GM10847 (cell line): ENCODE measurements around the gene CTNNBL1.

ENCODE experiments used
- POLR2A ChIP-seq: IDR thresholded peaks from 2 replicates; pipeline ENCODE4 v1.6.1; 2011; ENCODE audit not compliant: insufficient read length; ENCODE audit errors: extremely low read depth

Gene CTNNBL1

GRCh38 chr20:37699202-37699601 lies 5.4 kb downstream of the CTNNBL1 start:
- TF ChIP-seq POLR2A: no peak

- no peak for TF ChIP-seq POLR2A
Observed at GRCh38 chr20:37700301-37700700, 6.5 kb downstream of the CTNNBL1 start.

- TF ChIP-seq POLR2A: no peak
Observed at GRCh38 chr20:37702403-37703034, 8.7 kb downstream of the CTNNBL1 start.

- TF ChIP-seq POLR2A: no peak
Observed at GRCh38 chr20:37703035-37703845, 9.4 kb downstream of the CTNNBL1 start.

- TF ChIP-seq POLR2A: no peak
Observed at GRCh38 chr20:37704955-37705354, 11.1 kb downstream of the CTNNBL1 start.

- TF ChIP-seq POLR2A: no peak
Observed at GRCh38 chr20:37706298-37706697, 12.5 kb downstream of the CTNNBL1 start.

GRCh38 chr20:37711001-37711400 lies 17.2 kb downstream of the CTNNBL1 start:
- no peak for TF ChIP-seq POLR2A

GRCh38 chr20:37711994-37712964 lies 18.4 kb downstream of the CTNNBL1 start:
- TF ChIP-seq POLR2A: no peak

- no peak for TF ChIP-seq POLR2A
Observed at GRCh38 chr20:37713396-37713795, 19.6 kb downstream of the CTNNBL1 start.

GRCh38 chr20:37714978-37715672 lies 21.3 kb downstream of the CTNNBL1 start:
- no peak for TF ChIP-seq POLR2A

GRCh38 chr20:37721751-37722150 lies 27.9 kb downstream of the CTNNBL1 start:
- no peak for TF ChIP-seq POLR2A

- TF ChIP-seq POLR2A: no peak
Observed at GRCh38 chr20:37723668-37724067, 29.8 kb downstream of the CTNNBL1 start.

- TF ChIP-seq POLR2A: no peak
Observed at GRCh38 chr20:37725165-37725564, 31.3 kb downstream of the CTNNBL1 start.

GRCh38 chr20:37725855-37726254 lies 32.0 kb downstream of the CTNNBL1 start:
- no peak for TF ChIP-seq POLR2A

- no peak for TF ChIP-seq POLR2A
Observed at GRCh38 chr20:37726321-37726720, 32.5 kb downstream of the CTNNBL1 start.
